GM19467 (cell line): ENCODE results near the gene CDH24.
A peak's percentile ranks its signal among the peaks of the same experiment; 100 is the strongest.

ENCODE experiments used
- ATAC-seq: cut with Tn5 transposase; IDR thresholded peaks from one replicate; pipeline ENCODE4 v1.9.1; 2021; ENCODE audit warnings: mild to moderate bottlenecking, moderate library complexity; ENCODE audit not compliant: unreplicated experiment

Gene CDH24

DNA sequence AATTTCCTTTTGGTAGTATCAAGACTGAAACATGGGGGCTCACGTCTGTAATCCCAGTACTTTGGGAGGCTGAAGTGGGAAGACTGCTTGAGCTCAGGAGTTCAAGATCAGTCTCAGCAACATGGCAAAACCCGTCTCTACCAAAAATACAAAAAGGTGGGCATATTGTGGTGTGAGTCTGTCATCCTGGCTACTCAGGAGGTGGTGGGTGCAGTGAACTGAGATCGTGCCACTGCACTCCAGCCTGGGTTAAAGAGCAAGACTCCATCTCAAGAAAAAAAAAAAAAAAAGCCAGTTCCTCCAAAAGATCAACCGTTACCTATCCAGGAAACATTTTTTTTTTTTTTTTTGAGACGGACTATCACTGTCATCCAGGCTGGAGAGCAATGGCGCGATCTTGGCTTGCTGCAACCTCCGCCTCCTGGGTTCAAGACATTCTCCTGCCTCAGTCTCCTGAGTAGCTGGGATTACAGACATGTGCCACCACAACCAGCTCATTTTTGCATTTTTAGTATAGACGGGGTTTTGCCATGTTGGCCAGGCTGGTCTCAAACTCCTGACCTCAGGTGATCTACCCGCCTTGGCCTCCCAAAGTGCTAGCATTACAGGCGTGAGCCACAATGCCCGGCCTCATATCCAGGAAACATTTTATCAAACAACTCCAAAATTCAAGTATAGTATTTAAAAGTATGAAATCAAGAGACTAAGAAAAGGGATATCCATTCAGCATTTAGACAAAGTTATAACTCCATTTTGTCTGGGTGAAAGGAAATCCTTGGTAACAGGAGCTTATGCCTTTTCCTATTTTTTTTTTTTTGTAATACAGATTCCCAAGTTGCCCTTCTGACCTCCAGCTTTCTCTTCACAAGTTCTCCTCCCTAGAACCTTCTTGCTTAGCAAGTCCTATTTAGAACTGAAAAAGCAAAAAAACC, 34.2 kb upstream of the CDH24 start:
- no peak for ATAC-seq

DNA sequence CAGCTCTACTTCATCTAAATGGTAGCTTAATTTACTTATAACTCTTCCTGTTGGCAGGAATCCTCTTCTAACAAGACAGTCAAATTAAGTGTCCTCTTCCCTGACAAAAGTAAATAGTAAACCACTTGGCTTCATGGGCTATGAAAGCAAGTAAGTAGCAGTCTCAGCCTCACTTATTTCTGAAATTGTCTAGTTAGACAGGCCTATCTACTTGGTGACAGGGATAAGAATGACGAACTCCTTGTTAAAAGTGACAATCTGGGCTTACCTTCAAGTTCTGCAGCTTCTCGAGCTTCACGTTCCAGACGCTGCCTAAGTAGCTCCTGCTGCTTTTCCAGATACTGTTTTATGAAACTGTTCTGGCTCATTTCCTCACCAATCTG, 32.9 kb upstream of the CDH24 start:
- no peak for ATAC-seq

- ATAC-seq, result no peak
Observed at GRCh38 chr14:23089498-23090253, 32.4 kb upstream of the CDH24 start.

DNA sequence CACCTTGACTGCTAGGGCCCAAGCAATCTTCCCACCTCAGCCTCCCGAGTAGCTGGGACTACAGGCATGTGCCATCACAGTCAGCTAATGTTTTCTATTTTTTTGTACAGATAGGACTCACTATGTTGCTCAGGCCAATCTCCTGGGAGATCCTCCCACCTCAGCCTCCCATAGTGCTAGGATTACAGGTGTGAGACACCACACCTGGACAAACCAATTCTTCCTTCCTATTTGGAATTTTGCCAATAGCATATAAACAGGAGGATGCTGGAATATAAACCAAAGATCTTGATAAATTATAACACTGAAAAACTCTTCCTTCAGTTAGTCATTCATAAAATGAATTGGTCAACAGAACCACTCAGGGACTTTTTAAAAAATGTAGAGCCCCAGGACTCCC, 29.2 kb upstream of the CDH24 start:
- ATAC-seq, result no peak

DNA sequence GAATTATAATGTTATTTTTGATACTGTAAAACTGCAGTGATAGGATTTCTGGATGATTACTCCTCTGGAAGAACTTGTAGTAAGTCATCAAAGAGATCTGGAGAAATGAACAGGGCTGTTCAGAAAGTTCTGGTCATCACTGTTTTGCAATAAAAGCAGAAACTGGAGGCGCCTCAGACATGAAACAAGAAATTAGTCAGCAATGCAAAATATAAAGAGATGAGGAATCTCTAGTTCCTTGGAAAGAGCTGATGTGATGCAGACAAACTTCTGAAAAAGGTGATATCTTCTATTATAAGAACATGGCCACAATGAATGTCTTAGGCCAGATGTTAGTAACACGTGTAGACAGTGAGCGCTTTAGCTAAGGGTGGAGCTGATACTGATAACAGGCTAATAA, 28.1 kb upstream of the CDH24 start:
- no peak for ATAC-seq

DNA sequence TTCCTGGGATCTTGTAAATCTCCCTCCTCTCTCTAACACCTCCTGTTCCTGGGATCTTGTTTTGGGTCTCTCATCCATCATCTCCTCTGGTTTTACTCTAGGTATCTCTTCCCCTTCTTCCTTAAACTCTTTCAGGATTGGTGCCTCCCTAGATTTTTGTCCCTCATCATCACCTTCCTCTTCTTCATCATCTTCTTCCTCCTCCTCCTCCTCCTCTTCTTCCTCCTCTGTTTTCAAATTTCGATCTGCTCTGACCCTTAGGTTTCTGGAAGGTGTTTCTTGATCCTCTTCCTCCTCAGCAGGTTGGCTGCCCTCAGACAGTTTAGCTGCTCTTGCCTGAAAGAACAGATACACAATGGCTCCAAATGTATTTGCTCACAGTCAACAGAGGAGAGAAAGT, 23.2 kb upstream of the CDH24 start:
- no peak for ATAC-seq

GRCh38 chr14:23079716-23080115, 22.4 kb upstream of the CDH24 start:
- ATAC-seq, result no peak

DNA sequence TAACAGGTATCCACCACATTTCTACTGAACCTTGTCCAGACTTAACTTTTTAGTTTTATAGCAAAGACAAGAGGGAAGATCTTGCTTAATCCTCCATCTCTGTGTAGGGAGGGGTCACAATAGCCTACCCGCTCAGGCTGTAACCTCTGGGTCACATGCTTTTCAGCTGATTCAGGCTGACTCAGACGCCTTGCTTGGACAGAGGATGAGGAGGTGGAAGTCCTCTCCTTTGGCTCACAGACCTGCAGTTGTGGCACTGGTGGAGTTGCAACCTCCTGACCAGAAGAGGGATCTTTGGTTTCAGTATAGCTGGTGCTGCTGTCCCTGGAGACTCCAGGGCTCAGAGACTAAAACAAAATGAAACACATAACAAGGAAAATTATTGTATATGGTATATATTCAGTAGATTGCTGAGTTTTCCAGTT, 21.4 kb upstream of the CDH24 start:
- no peak for ATAC-seq

GRCh38 chr14:23077962-23078361, 20.6 kb upstream of the CDH24 start:
- no peak for ATAC-seq

DNA sequence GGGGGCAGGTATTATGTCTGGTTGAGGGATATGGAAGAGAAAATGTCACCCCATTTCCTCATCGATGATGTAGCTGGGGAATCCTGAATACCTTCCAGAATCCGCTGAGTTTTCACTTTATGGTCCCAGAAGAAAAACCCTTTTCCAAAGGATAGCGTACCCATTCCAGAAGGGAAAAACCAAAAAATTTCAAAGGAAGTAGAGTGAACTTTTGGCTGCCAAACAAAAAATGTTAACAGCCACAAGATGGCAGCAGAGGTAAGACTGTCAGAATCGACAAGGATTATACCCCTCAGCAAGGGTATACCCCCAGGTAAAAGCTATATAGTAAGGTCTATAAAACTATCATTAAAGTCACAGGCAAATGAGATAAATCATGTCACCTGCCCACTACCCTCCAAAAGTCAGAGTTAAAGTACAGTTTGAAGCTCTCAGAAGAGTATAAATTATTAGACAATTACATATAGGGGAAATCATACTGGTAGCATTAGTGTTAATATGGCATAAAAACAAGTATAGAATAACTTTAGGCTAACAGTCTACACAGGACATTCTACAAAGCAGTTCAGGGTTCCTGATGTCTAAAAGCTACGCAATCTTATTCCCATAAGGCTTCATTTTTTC, 19.6 kb upstream of the CDH24 start:
- ATAC-seq, result no peak

GRCh38 chr14:23074906-23075305, 17.6 kb upstream of the CDH24 start:
- ATAC-seq, result no peak

DNA sequence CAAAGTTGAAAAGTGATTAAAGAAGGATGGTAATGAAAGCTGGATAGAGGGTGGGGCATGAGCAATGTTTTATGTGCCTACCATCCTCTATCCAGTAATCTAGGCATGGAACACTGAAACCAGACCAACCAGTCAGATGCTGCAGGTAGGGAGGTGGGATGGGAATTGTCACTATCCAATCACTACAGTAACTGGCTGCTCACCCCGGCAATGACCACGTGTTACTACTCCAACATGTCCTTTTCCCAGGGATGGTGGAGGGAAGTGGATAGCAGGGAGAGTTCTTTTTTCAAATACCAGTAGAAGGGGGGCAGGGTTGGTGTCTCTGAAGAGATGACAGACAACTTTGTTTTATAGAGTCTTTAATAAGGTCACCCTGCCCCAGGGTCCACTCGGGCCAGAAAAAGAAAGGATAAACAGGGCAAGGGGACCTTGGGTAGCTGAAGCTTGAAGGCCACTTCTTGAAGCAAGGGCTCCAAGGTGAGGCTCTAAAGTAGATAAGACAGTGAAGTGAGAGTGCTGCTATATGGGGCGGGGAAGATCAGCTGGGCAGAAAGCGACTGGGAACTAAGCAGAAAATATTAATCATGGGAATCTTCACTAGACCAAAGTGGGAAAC, 14.7 kb upstream of the CDH24 start:
- no peak for ATAC-seq

- ATAC-seq, result peak; percentile 72
Observed at GRCh38 chr14:23071244-23071920, 14.1 kb upstream of the CDH24 start.

DNA sequence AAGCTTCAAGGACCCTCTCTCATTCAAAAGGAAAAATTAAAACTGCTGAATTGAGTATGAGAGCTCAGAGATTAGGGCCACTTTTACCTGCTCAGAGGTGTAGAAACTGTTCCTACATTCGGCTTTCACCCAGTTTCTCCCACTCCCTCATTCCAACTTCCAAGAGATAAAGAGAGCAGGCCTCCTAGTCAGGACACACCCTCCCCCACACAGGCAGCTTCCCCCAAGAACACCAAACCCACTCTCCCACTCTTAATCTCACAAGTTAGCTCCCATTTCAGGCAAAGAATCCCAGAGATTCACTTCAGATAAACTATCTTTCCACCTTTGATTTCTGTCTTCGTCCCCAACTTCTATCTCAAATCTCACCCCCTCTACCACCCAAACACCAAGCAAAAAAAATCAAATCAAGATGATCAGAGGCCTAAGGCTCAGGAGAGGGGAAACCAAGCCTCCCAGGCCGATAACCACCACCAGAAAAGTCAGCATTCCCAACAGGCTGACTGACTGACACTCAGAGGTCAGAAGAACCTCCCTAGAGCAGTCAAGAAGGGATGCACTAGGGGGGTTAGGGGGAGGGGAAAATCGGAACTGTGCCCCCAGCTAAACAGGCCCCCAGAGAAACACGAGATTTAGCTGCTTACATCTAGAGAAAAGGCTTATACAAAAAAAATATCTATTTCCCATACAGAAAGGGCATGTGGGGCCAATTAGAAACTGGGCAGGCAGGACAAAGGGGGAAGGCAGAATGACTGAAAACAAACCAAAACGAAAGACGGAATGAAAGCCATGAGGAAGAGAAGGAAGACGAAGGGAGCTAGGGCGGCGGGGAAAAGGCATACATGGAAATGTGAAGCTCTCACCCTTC, 13.2 kb upstream of the CDH24 start:
- ATAC-seq, result no peak

DNA sequence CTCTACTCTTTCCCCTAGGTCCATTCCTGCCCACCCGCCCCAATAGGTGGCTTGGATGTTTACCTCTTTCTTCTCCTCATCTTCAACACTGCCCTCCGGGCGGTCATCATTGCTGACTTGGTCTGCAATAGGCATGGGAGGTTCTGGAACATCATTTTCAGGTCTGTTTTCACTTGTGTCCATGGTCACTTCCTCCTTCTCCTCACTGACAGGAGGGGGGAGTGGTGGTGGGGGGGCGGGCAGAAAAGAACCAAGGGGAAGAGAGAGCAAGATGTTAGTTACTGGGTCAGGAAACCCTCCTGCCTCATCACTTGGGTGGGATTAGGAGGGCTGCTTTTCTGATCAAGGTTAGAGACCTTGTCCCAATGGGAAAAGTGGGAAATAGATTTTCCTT, 12.1 kb upstream of the CDH24 start:
- no peak for ATAC-seq

DNA sequence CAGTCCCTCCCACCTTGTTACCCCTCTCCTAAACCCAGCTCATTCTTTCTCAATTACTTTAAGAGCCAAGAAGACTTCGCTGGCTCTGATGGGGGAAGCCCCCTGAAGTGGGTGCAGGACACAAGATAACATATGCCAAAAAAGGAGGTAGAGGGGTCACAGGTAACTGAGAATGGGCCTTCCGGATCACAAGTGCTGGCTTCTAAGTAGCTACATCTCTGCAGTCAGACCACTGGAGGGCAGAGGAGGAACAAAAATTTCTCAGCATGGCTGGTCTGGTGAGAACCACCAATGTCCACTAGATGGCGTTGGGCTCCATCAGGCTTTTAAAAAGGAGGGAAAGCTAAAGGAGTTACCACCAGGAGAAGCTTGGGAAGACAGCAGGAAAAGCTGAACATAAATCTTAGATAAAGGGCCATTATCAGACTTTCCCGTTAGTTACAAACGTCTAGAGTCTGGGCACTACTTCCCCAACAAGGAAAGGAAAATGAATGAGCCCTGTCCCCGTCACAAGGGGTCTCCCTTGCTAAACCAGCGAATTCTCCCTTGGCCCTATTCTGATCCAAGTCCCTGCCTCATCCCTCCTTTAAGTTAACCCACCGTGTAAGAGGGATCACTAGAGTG, 11.6 kb upstream of the CDH24 start:
- ATAC-seq, result peak; percentile 63

DNA sequence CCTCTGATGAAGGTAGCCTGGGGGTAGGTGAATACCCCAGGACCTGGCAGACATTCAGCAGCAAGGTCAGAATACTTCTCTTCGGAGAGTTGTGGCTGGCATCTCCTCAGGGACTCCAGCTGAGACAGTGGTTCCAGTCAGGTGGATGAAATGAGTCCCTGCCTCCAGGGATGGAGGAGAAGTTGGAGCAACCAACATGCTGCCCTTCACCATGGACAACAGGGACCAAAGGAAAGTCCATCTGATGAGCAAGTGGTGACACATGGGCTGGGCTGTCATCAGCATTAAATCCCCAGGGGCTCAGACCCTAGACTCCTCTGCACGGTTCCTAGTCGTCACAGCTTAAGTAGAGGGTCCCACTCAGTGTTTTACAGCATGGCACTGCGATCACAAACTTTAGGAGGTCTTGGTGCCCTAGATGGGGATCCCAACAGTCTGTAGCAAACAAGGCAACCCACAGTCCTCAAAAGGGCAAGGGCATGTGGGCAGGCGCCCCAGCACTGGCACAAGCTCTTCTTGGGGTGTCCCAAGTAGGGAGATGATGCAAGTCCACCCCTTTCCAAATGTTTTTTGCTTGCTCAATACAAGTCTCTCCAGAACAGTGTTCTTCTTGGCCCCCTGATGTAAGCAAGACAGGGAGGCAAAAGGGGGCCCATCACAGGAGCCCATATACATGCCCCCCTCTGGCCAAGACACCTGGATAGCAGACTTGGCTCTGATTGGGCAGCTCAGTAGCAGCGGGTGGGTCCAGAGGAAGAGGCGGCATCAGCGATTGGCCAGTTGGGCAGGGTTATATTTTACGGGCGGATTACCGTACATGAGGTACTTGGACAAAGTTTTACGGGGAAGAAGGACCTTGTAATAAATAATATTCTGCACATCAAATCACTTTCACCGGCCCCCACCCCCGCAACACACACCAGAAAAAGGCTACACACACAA, 10.8 kb upstream of the CDH24 start:
- ATAC-seq, result no peak
